OCI-LY7 (cell line): ENCODE measurements around the gene GNAZ. TPM values are rescaled to one million over a fixed set of nuclear protein-coding genes. Genes with fewer than 3 reads are reported as not detected.

Experiments used
- BruUV-seq: library from RNA; stranded (reverse); fragments of 400-500 nt; replicated peaks from 2 replicates; lab custom pipeline; 2021; lab: Mats Ljungman, UMichigan
- CTCF ChIA-PET: fragments of 300-600 bp; sonication (Branson Sonifier 250); formaldehyde crosslinking; loops from one replicate; lab custom pipeline; 2022; ENCODE audit warnings: antibody characterized with exemption; ENCODE audit not compliant: unreplicated experiment; lab: Charles Lee
- POLR2A ChIA-PET: fragments of 300-600 bp; sonication (Branson Sonifier 250); formaldehyde crosslinking; loops from one replicate; lab custom pipeline; 2022; ENCODE audit warnings: antibody characterized with exemption; lab: Charles Lee
- DNase-seq: peaks from one replicate; pipeline ENCODE4 v3.0.0-alpha.2; 2015; ENCODE audit warnings: low spot score
- H2AFZ ChIP-seq: fragments of 200-600 bp; sonication (generic), shearing (Covaris generic); 2 replicates; pipeline ENCODE4 v1.6.1; 2014; ENCODE audit warnings: mild to moderate bottlenecking, antibody characterized with exemption, low read length, moderate library complexity
- H3K27ac ChIP-seq: fragments of 200-600 bp; sonication (generic); 2 replicates; pipeline ENCODE4 v1.5.1; 2014; ENCODE audit warnings: mixed run types, low read depth, mild to moderate bottlenecking, moderate library complexity, low read length, inconsistent platforms; ENCODE audit not compliant: poor library complexity, severe bottlenecking
- H3K36me3 ChIP-seq: fragments of 200-600 bp; sonication (generic); 2 replicates; pipeline ENCODE4 v1.6.1; 2014; ENCODE audit warnings: mild to moderate bottlenecking, antibody characterized with exemption, low read length, moderate library complexity, mixed read lengths; ENCODE audit not compliant: insufficient read depth
- H3K4me1 ChIP-seq: fragments of 200-600 bp; sonication (generic); 2 replicates; pipeline ENCODE4 v1.5.1; 2014; ENCODE audit warnings: mild to moderate bottlenecking, low read length; ENCODE audit not compliant: insufficient read depth, poor library complexity, severe bottlenecking
- H3K4me2 ChIP-seq: fragments of 200-600 bp; sonication (generic); 2 replicates; pipeline ENCODE4 v1.6.1; 2014; ENCODE audit warnings: mild to moderate bottlenecking, low read length
- H3K4me3 ChIP-seq: fragments of 200-600 bp; sonication (generic); 2 replicates; pipeline ENCODE4 v1.5.1; 2014; ENCODE audit warnings: mild to moderate bottlenecking, low read depth, low read length; ENCODE audit not compliant: poor library complexity, severe bottlenecking
- H3K79me2 ChIP-seq: fragments of 200-600 bp; sonication (generic); 2 replicates; pipeline ENCODE4 v1.6.1; 2016; ENCODE audit warnings: low read depth, mild to moderate bottlenecking, low read length, moderate library complexity, mixed read lengths; ENCODE audit not compliant: insufficient read depth
- H3K9me2 ChIP-seq: fragments of 200-600 bp; sonication (generic); 2 replicates; pipeline ENCODE4 v1.6.1; 2016; ENCODE audit warnings: mild to moderate bottlenecking, low read length, mixed read lengths; ENCODE audit not compliant: insufficient read depth
- H3K9me3 ChIP-seq: fragments of 200-600 bp; sonication (generic); 2 replicates; pipeline ENCODE4 v1.6.1; 2014; ENCODE audit warnings: mild to moderate bottlenecking, mixed run types, low read length, mixed read lengths
- H4K20me1 ChIP-seq: fragments of 200-600 bp; sonication (generic); 2 replicates; pipeline ENCODE4 v1.6.1; 2014; ENCODE audit warnings: mild to moderate bottlenecking, antibody characterized with exemption, low read length, moderate library complexity, mixed read lengths; ENCODE audit not compliant: insufficient read depth
- EZH2phosphoT487 ChIP-seq: fragments of 200-600 bp; sonication (generic); IDR thresholded peaks from 2 replicates; pipeline ENCODE4 v1.6.1; 2018; ENCODE audit warnings: low read depth, borderline replicate concordance, mild to moderate bottlenecking, mixed run types, antibody characterized with exemption, low read length, moderate library complexity, mixed read lengths
- intact Hi-C: fragments of 100-400 bp; cut with micrococcal nuclease; formaldehyde crosslinking; loops from one replicate; pipeline ENCODE4 v1.10.0; 2022; ENCODE audit not compliant: unreplicated experiment
- total RNA-seq, 2 experiments: library from RNA; depleted of rRNA in 1 of 2; stranded (reverse); fragments of >200 nt in 1 of 2; shearing (Covaris generic) in 1 of 2; gene quantifications; 2 replicates each; pipeline ENCODE4 v1.2.3, GENCODE V29; 2014 to 2022
- TF ChIP-seq, protein P1 (sequence below): fragments of 200-600 bp; sonication (generic); conservative IDR thresholded peaks from 2 replicates; pipeline ENCODE4 v1.5.1; 2014; ENCODE audit warnings: mild to moderate bottlenecking, antibody characterized with exemption, low read length, moderate library complexity, mixed read lengths

The GNAZ gene
- total RNA-seq, 2 experiments from 2014 or later, result 38.5 to 46.4 TPM

DNA sequence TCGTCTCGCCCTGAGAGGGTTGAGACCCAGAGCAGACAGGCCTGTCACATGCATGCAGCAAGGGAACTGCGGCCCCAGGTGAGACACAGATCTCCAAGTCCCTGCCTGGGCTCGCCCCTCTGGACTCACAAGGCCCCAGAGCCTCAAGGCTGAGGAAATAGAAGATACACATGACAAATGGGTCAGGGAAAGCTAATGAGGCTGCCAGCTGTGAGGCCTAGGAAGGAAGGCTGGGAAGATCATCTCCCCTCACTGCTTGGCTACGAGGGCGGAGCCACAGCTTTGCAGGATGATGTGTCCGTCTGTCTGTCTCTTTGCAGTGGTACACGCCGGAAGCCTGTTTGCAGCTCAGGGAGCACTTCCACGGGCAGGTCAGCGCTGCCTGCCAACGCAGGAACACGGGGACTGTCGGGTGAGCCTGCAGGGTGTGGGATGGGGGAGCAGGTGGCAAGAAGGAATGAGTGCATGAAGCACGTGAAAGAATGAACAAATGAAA lies 79.5 kb downstream of the GNAZ start:
- no peaks in the 10 kb centered on the region for H3K9me3 ChIP-seq
- no peaks in the 10 kb centered on the region for H3K79me2 ChIP-seq
- no peak overlapping the region for H3K27ac ChIP-seq
- no peaks in the 10 kb centered on the region for H3K9me2 ChIP-seq
- H4K20me1 ChIP-seq, result no peaks in the 10 kb centered on the region
- peaks cover 45% of the 10 kb centered on the region for H3K4me1 ChIP-seq
- H3K36me3 ChIP-seq, result no peaks in the 10 kb centered on the region
- no peak overlapping the region for H3K4me2 ChIP-seq
- ChIA-PET CTCF (no interaction called here), POLR2A (interaction anchor here (1.4 kb wide), 1 partner anchor 12 kb away, joined by 4 read pairs; no protein-coding TSS in a partner anchor)
- no peak overlapping the region for H3K4me3 ChIP-seq
- no peak for TF ChIP-seq EZH2phosphoT487
- TF ChIP-seq, protein P1, sequence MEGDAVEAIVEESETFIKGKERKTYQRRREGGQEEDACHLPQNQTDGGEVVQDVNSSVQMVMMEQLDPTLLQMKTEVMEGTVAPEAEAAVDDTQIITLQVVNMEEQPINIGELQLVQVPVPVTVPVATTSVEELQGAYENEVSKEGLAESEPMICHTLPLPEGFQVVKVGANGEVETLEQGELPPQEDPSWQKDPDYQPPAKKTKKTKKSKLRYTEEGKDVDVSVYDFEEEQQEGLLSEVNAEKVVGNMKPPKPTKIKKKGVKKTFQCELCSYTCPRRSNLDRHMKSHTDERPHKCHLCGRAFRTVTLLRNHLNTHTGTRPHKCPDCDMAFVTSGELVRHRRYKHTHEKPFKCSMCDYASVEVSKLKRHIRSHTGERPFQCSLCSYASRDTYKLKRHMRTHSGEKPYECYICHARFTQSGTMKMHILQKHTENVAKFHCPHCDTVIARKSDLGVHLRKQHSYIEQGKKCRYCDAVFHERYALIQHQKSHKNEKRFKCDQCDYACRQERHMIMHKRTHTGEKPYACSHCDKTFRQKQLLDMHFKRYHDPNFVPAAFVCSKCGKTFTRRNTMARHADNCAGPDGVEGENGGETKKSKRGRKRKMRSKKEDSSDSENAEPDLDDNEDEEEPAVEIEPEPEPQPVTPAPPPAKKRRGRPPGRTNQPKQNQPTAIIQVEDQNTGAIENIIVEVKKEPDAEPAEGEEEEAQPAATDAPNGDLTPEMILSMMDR, result no peak
- intact Hi-C loops, result no loop called here
- BruUV-seq, result no TSS peak
- H2AFZ ChIP-seq, result no peak overlapping the region
- no peak for DNase-seq

DNA sequence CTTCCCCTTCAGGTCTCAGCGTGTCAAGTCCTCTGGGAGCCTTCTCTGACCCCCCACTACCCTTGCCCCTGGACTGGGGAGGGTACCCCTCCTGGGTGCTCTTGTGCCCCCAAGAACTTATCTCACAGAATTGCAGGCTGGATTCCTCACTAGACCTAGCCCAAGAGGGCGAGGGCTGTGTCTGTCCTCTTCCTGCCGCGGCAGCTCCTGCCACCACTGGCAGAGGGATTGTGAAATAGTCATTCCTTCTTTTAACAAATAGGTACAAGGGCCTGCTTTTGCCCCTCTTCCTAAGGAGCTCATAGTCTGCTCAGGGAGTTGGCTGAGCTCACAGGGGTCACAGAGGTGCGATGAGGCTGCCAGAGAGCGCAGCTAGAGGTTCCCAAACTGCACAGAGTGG lies 80.4 kb downstream of the GNAZ start:
- no peak overlapping the region for H3K27ac ChIP-seq
- no peak for TF ChIP-seq EZH2phosphoT487
- TF ChIP-seq, protein P1, result no peak
- ChIA-PET CTCF (no interaction called here), POLR2A (interaction anchor here (1.4 kb wide), 1 partner anchor 14 kb away, joined by 3 read pairs; no protein-coding TSS in a partner anchor)
- intact Hi-C loops, result no loop called here
- H3K4me2 ChIP-seq, result no peak overlapping the region
- no peaks in the 10 kb centered on the region for H3K36me3 ChIP-seq
- no peaks in the 10 kb centered on the region for H3K9me3 ChIP-seq
- H3K79me2 ChIP-seq, result no peaks in the 10 kb centered on the region
- no peak overlapping the region for H3K4me3 ChIP-seq
- no peak for DNase-seq
- no TSS peak for BruUV-seq
- H3K9me2 ChIP-seq, result no peaks in the 10 kb centered on the region
- no peak overlapping the region for H2AFZ ChIP-seq
- H3K4me1 ChIP-seq, result peaks cover 42% of the 10 kb centered on the region
- H4K20me1 ChIP-seq, result no peaks in the 10 kb centered on the region

DNA sequence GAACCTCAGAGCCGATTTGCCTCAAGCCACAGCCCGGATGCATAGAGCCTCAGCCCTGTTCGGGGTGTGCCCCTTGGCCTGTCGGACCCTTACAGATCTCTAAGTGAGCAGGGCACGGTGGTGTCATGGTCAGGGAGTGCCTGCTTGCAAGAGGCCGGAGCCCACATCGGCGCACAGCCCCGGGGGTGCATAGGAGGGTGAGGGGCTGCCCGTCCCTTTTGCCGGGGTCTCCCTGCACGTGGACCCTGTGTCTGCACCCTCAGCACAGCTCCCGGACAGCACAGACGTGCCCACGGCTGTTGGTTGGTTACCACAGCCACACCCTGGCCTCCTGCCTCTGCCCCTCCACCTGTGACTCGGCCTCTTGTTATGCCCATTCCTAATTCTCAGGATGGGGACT lies 81.5 kb downstream of the GNAZ start:
- POLR2A ChIA-PET, result interaction anchor here (1.4 kb wide), 1 partner anchor 15 kb away, joined by 3 read pairs; no protein-coding TSS in a partner anchor
- Histone ChIP-seq H3K36me3 (no peaks in the 10 kb centered on the region), H2AFZ (no peak overlapping the region), H3K9me3 (no peaks in the 10 kb centered on the region), H3K27ac (no peak overlapping the region), H3K9me2 (no peaks in the 10 kb centered on the region), H3K4me2 (no peak overlapping the region), H3K4me1 (peaks cover 50% of the 10 kb centered on the region), H3K79me2 (no peaks in the 10 kb centered on the region), H3K4me3 (no peak overlapping the region), H4K20me1 (no peaks in the 10 kb centered on the region)
- no peak for TF ChIP-seq EZH2phosphoT487
- TF ChIP-seq, protein P1, result no peak
- intact Hi-C loops, result no loop called here
- no peak for DNase-seq
- CTCF ChIA-PET, result no interaction called here
- BruUV-seq, result no TSS peak
